ENCODE measurements around the gene NLRP5.

DNA sequence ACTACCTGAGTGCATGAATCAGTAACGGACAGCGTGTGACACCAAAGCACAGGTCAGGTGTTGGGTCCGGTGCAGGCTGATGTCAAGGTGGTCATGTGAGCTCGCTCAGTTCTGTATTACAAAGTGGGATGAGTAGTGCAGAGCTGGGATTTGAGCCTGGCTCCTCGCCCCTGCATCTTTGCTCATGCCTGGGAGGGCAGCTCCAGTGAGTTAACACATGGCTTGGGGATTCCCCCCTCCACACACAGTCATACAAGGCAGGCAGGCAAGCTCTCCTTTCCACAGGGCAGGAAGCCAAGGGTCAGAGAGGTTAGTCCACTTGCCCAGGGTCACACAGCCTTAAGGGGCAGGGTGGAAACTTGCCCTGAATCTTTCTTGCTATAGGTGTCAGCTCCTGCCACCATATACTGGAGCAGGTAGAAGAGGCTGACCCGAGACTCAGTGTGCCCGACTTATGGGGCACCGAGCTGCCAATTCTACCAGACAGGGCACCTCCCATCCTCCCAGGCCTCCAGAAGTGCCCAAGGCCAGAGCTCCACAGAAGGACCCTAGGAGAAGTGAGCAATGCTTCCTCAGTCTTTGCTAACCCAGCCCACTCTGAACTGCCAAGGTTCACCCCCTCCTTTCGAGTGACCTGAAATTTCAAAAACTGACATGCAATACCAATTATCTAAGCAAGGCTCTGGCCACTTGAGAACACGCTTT lies 99.1 kb downstream of the NLRP5 start:
- TF ChIP-seq REST (IDR thresholded peaks at IDR 0.05; ENCODE audit: low read depth, low read length) (no peak), TAF1 (IDR thresholded peaks at IDR 0.05; ENCODE audit: borderline replicate concordance, low read depth, low read length) (no peak), FOXM1 (IDR thresholded peaks at IDR 0.05; ENCODE audit: low read depth) (no peak), POLR2AphosphoS5 (IDR thresholded peaks at IDR 0.05; ENCODE audit: low read depth, low read length) (no peak), EP300 (IDR thresholded peaks at IDR 0.05; ENCODE audit: borderline replicate concordance in 1 of 2, low read depth in 1 of 2, low read length in 1 of 2) (no peak), EZH2phosphoT487 (IDR thresholded peaks at IDR 0.05; ENCODE audit: borderline replicate concordance, low read depth) (no peak), JUND (IDR thresholded peaks at IDR 0.05) (no peak), YY1 (IDR thresholded peaks at IDR 0.05; ENCODE audit: low read depth) (no peak)
- TF ChIP-seq, protein P1, sequence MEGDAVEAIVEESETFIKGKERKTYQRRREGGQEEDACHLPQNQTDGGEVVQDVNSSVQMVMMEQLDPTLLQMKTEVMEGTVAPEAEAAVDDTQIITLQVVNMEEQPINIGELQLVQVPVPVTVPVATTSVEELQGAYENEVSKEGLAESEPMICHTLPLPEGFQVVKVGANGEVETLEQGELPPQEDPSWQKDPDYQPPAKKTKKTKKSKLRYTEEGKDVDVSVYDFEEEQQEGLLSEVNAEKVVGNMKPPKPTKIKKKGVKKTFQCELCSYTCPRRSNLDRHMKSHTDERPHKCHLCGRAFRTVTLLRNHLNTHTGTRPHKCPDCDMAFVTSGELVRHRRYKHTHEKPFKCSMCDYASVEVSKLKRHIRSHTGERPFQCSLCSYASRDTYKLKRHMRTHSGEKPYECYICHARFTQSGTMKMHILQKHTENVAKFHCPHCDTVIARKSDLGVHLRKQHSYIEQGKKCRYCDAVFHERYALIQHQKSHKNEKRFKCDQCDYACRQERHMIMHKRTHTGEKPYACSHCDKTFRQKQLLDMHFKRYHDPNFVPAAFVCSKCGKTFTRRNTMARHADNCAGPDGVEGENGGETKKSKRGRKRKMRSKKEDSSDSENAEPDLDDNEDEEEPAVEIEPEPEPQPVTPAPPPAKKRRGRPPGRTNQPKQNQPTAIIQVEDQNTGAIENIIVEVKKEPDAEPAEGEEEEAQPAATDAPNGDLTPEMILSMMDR (IDR thresholded peaks at IDR 0.05): no peak
- TF ChIP-seq, protein P2, sequence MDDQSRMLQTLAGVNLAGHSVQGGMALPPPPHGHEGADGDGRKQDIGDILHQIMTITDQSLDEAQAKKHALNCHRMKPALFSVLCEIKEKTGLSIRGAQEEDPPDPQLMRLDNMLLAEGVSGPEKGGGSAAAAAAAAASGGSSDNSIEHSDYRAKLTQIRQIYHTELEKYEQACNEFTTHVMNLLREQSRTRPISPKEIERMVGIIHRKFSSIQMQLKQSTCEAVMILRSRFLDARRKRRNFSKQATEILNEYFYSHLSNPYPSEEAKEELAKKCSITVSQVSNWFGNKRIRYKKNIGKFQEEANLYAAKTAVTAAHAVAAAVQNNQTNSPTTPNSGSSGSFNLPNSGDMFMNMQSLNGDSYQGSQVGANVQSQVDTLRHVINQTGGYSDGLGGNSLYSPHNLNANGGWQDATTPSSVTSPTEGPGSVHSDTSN (IDR thresholded peaks at IDR 0.05): no peak
- TF ChIP-seq, protein P3, sequence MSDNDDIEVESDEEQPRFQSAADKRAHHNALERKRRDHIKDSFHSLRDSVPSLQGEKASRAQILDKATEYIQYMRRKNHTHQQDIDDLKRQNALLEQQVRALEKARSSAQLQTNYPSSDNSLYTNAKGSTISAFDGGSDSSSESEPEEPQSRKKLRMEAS (IDR thresholded peaks at IDR 0.05; ENCODE audit: low read depth): no peak
